Activated T-helper 2 cell treated with anti-CD3 and anti-CD28 coated beads, Interferon-gamma antibody, Interleukin-2, Interleukin-4, amounts not matched to agents 10 μg/mL and 5 μg/mL and 100 μg/mL, durations not matched to agents 14 hours and 24 hours and 36 hours (primary cell): Measurements from ENCODE around the gene FOXL3. TPM values are rescaled to one million over a fixed set of nuclear protein-coding genes. Genes with fewer than 3 reads are reported as not detected.

Experiments used
- total RNA-seq: library from RNA; stranded (reverse); gene quantifications from 2 replicates; pipeline ENCODE4 v1.2.3, GENCODE V29; 2022

The FOXL3 gene
- total RNA-seq, 1 donor from 2014 or later = not detected

Other genes with a start within 250 kb of the FOXL3 start
- 0.74 and 1.3 TPM in 2 replicates for gene FAM20C, start 97.6 kb upstream of the FOXL3 start, total RNA-seq
- 10.6 and 11.9 TPM in 2 replicates for gene PDGFA, start 229.7 kb downstream of the FOXL3 start, total RNA-seq